ENCODE measurements around the gene OR2A25. TPM values are rescaled to one million over a fixed set of nuclear protein-coding genes. Genes with fewer than 3 reads are reported as not detected.

The OR2A25 gene, protein sequence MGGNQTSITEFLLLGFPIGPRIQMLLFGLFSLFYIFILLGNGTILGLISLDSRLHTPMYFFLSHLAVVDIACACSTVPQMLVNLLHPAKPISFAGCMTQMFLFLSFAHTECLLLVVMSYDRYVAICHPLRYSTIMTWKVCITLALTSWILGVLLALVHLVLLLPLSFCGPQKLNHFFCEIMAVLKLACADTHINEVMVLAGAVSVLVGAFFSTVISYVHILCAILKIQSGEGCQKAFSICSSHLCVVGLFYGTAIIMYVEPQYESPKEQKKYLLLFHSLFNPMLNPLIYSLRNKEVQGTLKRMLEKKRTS
- total RNA-seq (2021), result 0.13 TPM in 1 of 2 replicates, not detected in the other
- long read RNA-seq, result 0 reads

DNA sequence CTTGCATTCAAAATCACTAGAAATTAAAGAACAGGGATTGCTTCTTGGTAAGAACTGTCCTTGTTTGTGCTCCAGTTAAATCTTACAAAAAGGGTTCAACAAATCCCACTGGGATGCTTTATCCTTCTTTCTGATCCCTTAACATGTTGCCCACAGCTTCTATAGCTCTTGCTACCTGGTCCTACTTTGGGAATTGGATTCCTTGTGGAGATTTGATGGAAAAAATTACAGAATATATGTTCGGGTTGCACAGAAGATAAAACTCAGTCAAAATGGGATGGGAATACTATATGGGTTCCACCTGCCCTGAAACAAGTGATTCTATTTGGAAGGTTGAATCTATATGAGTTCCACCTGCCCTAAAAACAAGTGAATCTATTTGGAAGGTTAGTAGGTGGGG, at the start of gene OR2A25:
TSS of gene OR2A25 (plus strand) at position 301 of the 400 bp plus-strand sequence. CDS start 4,409 bp downstream, outside the sequence.
- H2BK5ac ChIP-seq (ENCODE audit: insufficient read length, low read length), result no peak within 1 kb of the TSS
- H2BK15ac ChIP-seq (ENCODE audit: low read depth, low read length), result no peak within 1 kb of the TSS
- no peak within 1 kb of the TSS for H3K56ac ChIP-seq (ENCODE audit: insufficient read length, low read depth, low read length)
- no peak within 1 kb of the TSS for H3K4ac ChIP-seq (ENCODE audit: low read depth, low read length)
- no peak within 1 kb of the TSS for H3K4me3 Mint-ChIP-seq
- H4K20me1 ChIP-seq (ENCODE audit: control insufficient read depth, insufficient read depth, insufficient read length), result no peaks in the 10 kb centered on the region
- H3K14ac ChIP-seq (ENCODE audit: insufficient read depth, low read length), result no peak within 1 kb of the TSS
- H3K79me2 ChIP-seq (ENCODE audit: insufficient read depth, low read length), result no peaks in the 10 kb centered on the region
- H3K36me3 Mint-ChIP-seq (ENCODE audit: insufficient read depth in 1 of 3, low read depth in 3 of 3), result no peaks in the 10 kb centered on the region
- no peak within 1 kb of the TSS for H3T11ph ChIP-seq (ENCODE audit: low read length)
- H2BK20ac ChIP-seq (ENCODE audit: low read depth, low read length, poor library complexity, severe bottlenecking), result no peak within 1 kb of the TSS
- H4K91ac ChIP-seq (ENCODE audit: insufficient read length, low read depth, low read length), result no peak within 1 kb of the TSS
- H4K5ac ChIP-seq (ENCODE audit: insufficient read length, low read depth, low read length), result no peak within 1 kb of the TSS
- TF ChIP-seq CTCF (conservative IDR thresholded peaks at IDR 0.05), result no peak
- H2BK12ac ChIP-seq (ENCODE audit: insufficient read length, low read depth, low read length), result no peak within 1 kb of the TSS
- WGBS (ENCODE audit: extremely low coverage, insufficient read length, low lambda C conversion rate), result no CpG with 5 or more reads among the region's 1 CpG
- H3K27ac ChIP-seq (ENCODE audit: insufficient read length, low read depth, low read length), result no peak within 1 kb of the TSS
- H3K18ac ChIP-seq (ENCODE audit: insufficient read length, low read depth, low read length), result no peak within 1 kb of the TSS
- no peak within 1 kb of the TSS for H2AFZ ChIP-seq (ENCODE audit: low read length)
- H3K4me2 ChIP-seq (ENCODE audit: insufficient read depth, insufficient read length, low read length), result no peak within 1 kb of the TSS
- H3K79me1 ChIP-seq (ENCODE audit: insufficient read depth, low read depth, low read length, poor library complexity, severe bottlenecking), result no peaks in the 10 kb centered on the region
- H2AK5ac ChIP-seq (ENCODE audit: insufficient read length, low read length), result no peak within 1 kb of the TSS
- DNase-seq, result no peak
- H3K9me3 Mint-ChIP-seq, result no peaks in the 10 kb centered on the region
- H3K27ac Mint-ChIP-seq, result no peak within 1 kb of the TSS
- no peak within 1 kb of the TSS for H4K8ac ChIP-seq (replicated peaks; ENCODE audit: insufficient read length, low read depth, low read length)
- no peaks in the 10 kb centered on the region for H3K23me2 ChIP-seq (ENCODE audit: insufficient read length, low read depth, low read length, poor library complexity, severe bottlenecking)
- H3K9me3 ChIP-seq (ENCODE audit: control insufficient read depth, low read depth, low read length), result no peaks in the 10 kb centered on the region
- H3K9ac ChIP-seq (ENCODE audit: extremely low read depth, insufficient read length, low read length), result no peak within 1 kb of the TSS
- 0 out of 4 replicates have a peak, but pooled peaks cover 0 to 2% of the 10 kb centered on the region in 2 experiments for H3K4me1 Mint-ChIP-seq
- H3K23ac ChIP-seq (ENCODE audit: insufficient read length, low read depth, low read length), result no peak within 1 kb of the TSS
- H2BK120ac ChIP-seq (ENCODE audit: low read depth, low read length, poor library complexity, severe bottlenecking), result no peak within 1 kb of the TSS
- H3K4me1 ChIP-seq (ENCODE audit: insufficient read depth, low read length), result no peaks in the 10 kb centered on the region
- no peaks in the 10 kb centered on the region for H3K27me3 Mint-ChIP-seq (ENCODE audit: low read depth)
- H3K27me3 ChIP-seq (ENCODE audit: insufficient read depth, low read length), result no peaks in the 10 kb centered on the region
